Measurements from ENCODE around the gene FRMD4A. TPM values are rescaled to one million over a fixed set of nuclear protein-coding genes. Genes with fewer than 3 reads are reported as not detected.

The FRMD4A gene
- total and polyA plus RNA-seq, 2 experiments from 2014 or later, result 11.9 to 17.5 TPM

- Histone ChIP-seq H3K4me3 (no peak overlapping the region), H3K79me2 (ENCODE audit: insufficient read depth) (peaks cover 92% of the 10 kb centered on the region), H3F3A (ENCODE audit: insufficient read depth) (no peaks in the 10 kb centered on the region), H3K9me2 (ENCODE audit: insufficient read depth) (no peaks in the 10 kb centered on the region), H3K9ac (no peak overlapping the region), H3K9me3 (ENCODE audit: low read depth) (no peaks in the 10 kb centered on the region), H4K20me1 (ENCODE audit: insufficient read depth) (no peaks in the 10 kb centered on the region), H3K4me1 (ENCODE audit: insufficient read depth) (no peaks in the 10 kb centered on the region), H3K4me2 (ENCODE audit: unreplicated experiment) (no peak overlapping the region), H3K36me3 (ENCODE audit: low read depth) (no peaks in the 10 kb centered on the region), H3K27me3 (replicated peaks; ENCODE audit: insufficient read depth) (no peaks in the 10 kb centered on the region), H2AFZ (no peak overlapping the region), H3K27ac (no peak overlapping the region)
- TF ChIP-seq EZH2 (IDR thresholded peaks at IDR 0.05; ENCODE audit: insufficient read depth, poor library complexity, severe bottlenecking) (no peak), EZH2phosphoT487 (IDR thresholded peaks at IDR 0.05; ENCODE audit: insufficient read depth, low read depth) (no peak)
- WGBS, 2 experiments (ENCODE audit: low coverage in 1 of 2, low lambda C conversion rate in 2 of 2, missing lambda C conversion rate in 2 of 2), result 67% methylated on average over 8 of the region's 8 CpGs
- in situ Hi-C loops (cut with MboI), result no loop called here
- DNase-seq, result no peak
Measured at GRCh38 chr10:13823096-13823708, 507.5 kb downstream of the FRMD4A start.

- no peak for DNase-seq
- Histone ChIP-seq H3F3A (ENCODE audit: insufficient read depth) (no peaks in the 10 kb centered on the region), H3K4me1 (ENCODE audit: insufficient read depth) (no peaks in the 10 kb centered on the region), H3K9ac (no peak overlapping the region), H3K27me3 (replicated peaks; ENCODE audit: insufficient read depth) (no peaks in the 10 kb centered on the region), H3K4me2 (ENCODE audit: unreplicated experiment) (no peak overlapping the region), H3K9me3 (ENCODE audit: low read depth) (no peaks in the 10 kb centered on the region), H3K27ac (no peak overlapping the region), H4K20me1 (ENCODE audit: insufficient read depth) (no peaks in the 10 kb centered on the region), H3K9me2 (ENCODE audit: insufficient read depth) (no peaks in the 10 kb centered on the region), H3K79me2 (ENCODE audit: insufficient read depth) (peaks cover 93% of the 10 kb centered on the region), H2AFZ (no peak overlapping the region), H3K4me3 (no peak overlapping the region), H3K36me3 (ENCODE audit: low read depth) (no peaks in the 10 kb centered on the region)
- WGBS, 2 experiments (ENCODE audit: low coverage in 1 of 2, low lambda C conversion rate in 2 of 2, missing lambda C conversion rate in 2 of 2), result 98 to 100% methylated on average over 3 of the region's 3 CpGs
- no peak for TF ChIP-seq EZH2 (IDR thresholded peaks at IDR 0.05; ENCODE audit: insufficient read depth, poor library complexity, severe bottlenecking)
- no peak for TF ChIP-seq EZH2phosphoT487 (IDR thresholded peaks at IDR 0.05; ENCODE audit: insufficient read depth, low read depth)
- in situ Hi-C loops (cut with MboI), result no loop called here
Measured at GRCh38 chr10:13822490-13822889, 508.2 kb downstream of the FRMD4A start.

GRCh38 chr10:13820964-13821337 is 509.8 kb downstream of the FRMD4A start:
- Histone ChIP-seq H2AFZ (no peak overlapping the region), H3K36me3 (ENCODE audit: low read depth) (no peaks in the 10 kb centered on the region), H3K4me1 (ENCODE audit: insufficient read depth) (0 out of 2 replicates have a peak, but pooled peaks cover 3% of the 10 kb centered on the region), H3K79me2 (ENCODE audit: insufficient read depth) (peaks cover 93% of the 10 kb centered on the region), H3K27me3 (replicated peaks; ENCODE audit: insufficient read depth) (no peaks in the 10 kb centered on the region), H3K9me3 (ENCODE audit: low read depth) (no peaks in the 10 kb centered on the region), H3K4me2 (ENCODE audit: unreplicated experiment) (no peak overlapping the region), H3K4me3 (no peak overlapping the region), H3K9ac (no peak overlapping the region), H3K27ac (no peak overlapping the region), H4K20me1 (ENCODE audit: insufficient read depth) (no peaks in the 10 kb centered on the region), H3F3A (ENCODE audit: insufficient read depth) (peaks cover 6% of the 10 kb centered on the region), H3K9me2 (ENCODE audit: insufficient read depth) (no peaks in the 10 kb centered on the region)
- TF ChIP-seq EZH2 (IDR thresholded peaks at IDR 0.05; ENCODE audit: insufficient read depth, poor library complexity, severe bottlenecking) (no peak), EZH2phosphoT487 (IDR thresholded peaks at IDR 0.05; ENCODE audit: insufficient read depth, low read depth) (no peak)
- 85 to 86% methylated on average over 9 of the region's 9 CpGs for WGBS, 2 experiments (ENCODE audit: low coverage in 1 of 2, low lambda C conversion rate in 2 of 2, missing lambda C conversion rate in 2 of 2)
- DNase-seq, result no peak
- in situ Hi-C loops (cut with MboI), result no loop called here

- 92 to 95% methylated on average over 19 of the region's 19 CpGs for WGBS, 2 experiments (ENCODE audit: low coverage in 1 of 2, low lambda C conversion rate in 2 of 2, missing lambda C conversion rate in 2 of 2)
- Histone ChIP-seq H3K9ac (no peak overlapping the region), H2AFZ (no peak overlapping the region), H3K4me2 (ENCODE audit: unreplicated experiment) (no peak overlapping the region), H3K4me3 (no peak overlapping the region), H3K9me2 (ENCODE audit: insufficient read depth) (no peaks in the 10 kb centered on the region), H3K9me3 (ENCODE audit: low read depth) (no peaks in the 10 kb centered on the region), H3K79me2 (ENCODE audit: insufficient read depth) (peaks cover 87% of the 10 kb centered on the region), H3F3A (ENCODE audit: insufficient read depth) (peaks cover 12% of the 10 kb centered on the region), H4K20me1 (ENCODE audit: insufficient read depth) (no peaks in the 10 kb centered on the region), H3K27ac (no peak overlapping the region), H3K27me3 (replicated peaks; ENCODE audit: insufficient read depth) (no peaks in the 10 kb centered on the region), H3K4me1 (ENCODE audit: insufficient read depth) (0 out of 2 replicates have a peak, but pooled peaks cover 3% of the 10 kb centered on the region), H3K36me3 (ENCODE audit: low read depth) (no peaks in the 10 kb centered on the region)
- in situ Hi-C loops (cut with MboI), result no loop called here
- no peak for DNase-seq
- TF ChIP-seq EZH2 (IDR thresholded peaks at IDR 0.05; ENCODE audit: insufficient read depth, poor library complexity, severe bottlenecking) (no peak), EZH2phosphoT487 (IDR thresholded peaks at IDR 0.05; ENCODE audit: insufficient read depth, low read depth) (no peak)
Measured at GRCh38 chr10:13820119-13820963, 510.4 kb downstream of the FRMD4A start.
